ENCODE data around the gene CD1C.

CD1C gene

DNA sequence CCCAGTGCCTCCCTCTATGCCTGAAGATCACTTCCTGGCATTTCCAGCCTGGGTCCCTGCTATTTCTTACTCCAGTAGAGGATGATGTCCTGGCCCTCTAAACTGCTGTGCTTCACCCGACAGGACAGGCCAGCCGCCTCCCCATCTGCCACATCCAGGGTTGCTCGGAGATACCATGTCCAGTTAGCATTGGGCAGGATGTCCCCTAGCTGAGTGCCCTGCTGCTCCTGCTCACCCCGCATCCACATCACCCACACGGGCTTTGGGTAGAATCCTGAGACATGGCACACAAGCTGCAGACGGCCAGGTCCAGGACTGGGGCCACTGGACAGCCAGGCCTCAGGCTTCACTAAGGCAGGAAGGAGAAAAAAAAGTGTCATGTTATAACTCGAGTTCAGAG, 39.6 kb downstream of the CD1C start:
- Histone ChIP-seq H3K4me3 (no peak overlapping the region), H3K4me1 (no peaks in the 10 kb centered on the region), H3K27ac (no peak overlapping the region), H3K9me3 (no peaks in the 10 kb centered on the region), H3K36me3 (no peaks in the 10 kb centered on the region), H3K27me3 (no peaks in the 10 kb centered on the region)
- TF ChIP-seq, protein P1, sequence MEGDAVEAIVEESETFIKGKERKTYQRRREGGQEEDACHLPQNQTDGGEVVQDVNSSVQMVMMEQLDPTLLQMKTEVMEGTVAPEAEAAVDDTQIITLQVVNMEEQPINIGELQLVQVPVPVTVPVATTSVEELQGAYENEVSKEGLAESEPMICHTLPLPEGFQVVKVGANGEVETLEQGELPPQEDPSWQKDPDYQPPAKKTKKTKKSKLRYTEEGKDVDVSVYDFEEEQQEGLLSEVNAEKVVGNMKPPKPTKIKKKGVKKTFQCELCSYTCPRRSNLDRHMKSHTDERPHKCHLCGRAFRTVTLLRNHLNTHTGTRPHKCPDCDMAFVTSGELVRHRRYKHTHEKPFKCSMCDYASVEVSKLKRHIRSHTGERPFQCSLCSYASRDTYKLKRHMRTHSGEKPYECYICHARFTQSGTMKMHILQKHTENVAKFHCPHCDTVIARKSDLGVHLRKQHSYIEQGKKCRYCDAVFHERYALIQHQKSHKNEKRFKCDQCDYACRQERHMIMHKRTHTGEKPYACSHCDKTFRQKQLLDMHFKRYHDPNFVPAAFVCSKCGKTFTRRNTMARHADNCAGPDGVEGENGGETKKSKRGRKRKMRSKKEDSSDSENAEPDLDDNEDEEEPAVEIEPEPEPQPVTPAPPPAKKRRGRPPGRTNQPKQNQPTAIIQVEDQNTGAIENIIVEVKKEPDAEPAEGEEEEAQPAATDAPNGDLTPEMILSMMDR (IDR thresholded peaks at IDR 0.05) = no peak
- intact Hi-C loops (cut with DNase I; ENCODE audit: low total_unique reads) = no loop called here
- DNase-seq = no peak

DNA sequence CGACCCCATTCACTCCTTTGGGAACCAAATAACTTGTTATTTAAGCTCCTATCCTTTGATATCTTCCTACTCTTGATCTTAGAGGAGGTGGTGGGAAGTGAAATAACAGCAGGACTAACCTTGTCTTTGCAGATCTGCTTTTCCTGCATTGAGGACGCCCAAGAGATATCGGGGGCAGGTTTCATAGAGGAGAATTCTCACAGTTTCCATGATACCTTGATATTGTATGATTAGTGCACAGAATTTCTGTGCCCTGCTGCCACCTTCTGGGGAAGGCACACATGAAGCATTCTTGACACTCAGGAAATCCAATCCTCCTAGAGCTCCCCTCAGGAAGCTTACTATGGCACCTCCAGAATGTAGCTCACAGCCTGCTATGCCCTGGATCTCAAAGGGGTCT, 40.0 kb downstream of the CD1C start:
- Histone ChIP-seq H3K36me3 (no peaks in the 10 kb centered on the region), H3K27ac (no peak overlapping the region), H3K4me1 (no peaks in the 10 kb centered on the region), H3K4me3 (no peak overlapping the region), H3K9me3 (no peaks in the 10 kb centered on the region), H3K27me3 (no peaks in the 10 kb centered on the region)
- intact Hi-C loops (cut with DNase I; ENCODE audit: low total_unique reads) = no loop called here
- DNase-seq = no peak
- TF ChIP-seq, protein P1 (IDR thresholded peaks at IDR 0.05) = no peak

DNA sequence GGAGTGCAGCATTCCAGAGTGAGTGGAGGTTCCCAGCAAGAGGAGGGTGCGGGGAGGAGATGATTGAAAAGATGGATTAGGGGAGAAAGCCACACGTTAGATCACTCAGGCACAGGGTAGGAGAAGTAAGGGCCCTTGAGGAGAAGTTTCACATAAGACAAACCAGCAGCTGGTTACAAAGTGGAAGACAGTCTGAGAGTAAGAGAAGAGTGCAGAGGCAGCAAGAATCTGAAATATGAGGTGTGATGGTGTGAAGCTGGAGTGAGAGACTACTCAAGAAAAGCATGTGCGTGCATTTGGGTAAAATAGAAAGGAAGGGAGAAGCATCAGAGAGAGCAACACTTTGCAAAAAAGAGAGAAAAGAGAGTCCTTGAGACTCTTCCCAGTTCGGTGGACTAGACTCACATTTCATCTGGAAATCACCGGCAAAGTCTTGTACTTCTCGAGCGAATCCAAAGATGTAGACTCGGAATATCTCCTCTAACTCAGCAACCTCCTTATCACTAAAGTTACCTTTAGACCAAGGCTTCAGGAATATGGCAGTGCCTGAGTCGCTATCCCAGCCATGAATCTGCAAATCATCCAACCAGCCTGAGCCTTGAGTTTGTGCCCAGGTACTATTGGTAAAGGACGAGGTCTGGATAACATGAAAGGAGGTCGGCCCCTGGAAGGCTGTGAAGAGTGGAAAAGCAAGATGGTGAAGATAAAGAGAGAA, 40.8 kb downstream of the CD1C start:
- H3K4me3 ChIP-seq = no peak overlapping the region
- intact Hi-C loops (cut with DNase I; ENCODE audit: low total_unique reads) = no loop called here
- H3K27me3 ChIP-seq = no peaks in the 10 kb centered on the region
- no peak overlapping the region for H3K27ac ChIP-seq
- TF ChIP-seq, protein P1 (IDR thresholded peaks at IDR 0.05) = no peak
- no peak for DNase-seq
- no peaks in the 10 kb centered on the region for H3K36me3 ChIP-seq
- H3K9me3 ChIP-seq = no peaks in the 10 kb centered on the region
- no peaks in the 10 kb centered on the region for H3K4me1 ChIP-seq

DNA sequence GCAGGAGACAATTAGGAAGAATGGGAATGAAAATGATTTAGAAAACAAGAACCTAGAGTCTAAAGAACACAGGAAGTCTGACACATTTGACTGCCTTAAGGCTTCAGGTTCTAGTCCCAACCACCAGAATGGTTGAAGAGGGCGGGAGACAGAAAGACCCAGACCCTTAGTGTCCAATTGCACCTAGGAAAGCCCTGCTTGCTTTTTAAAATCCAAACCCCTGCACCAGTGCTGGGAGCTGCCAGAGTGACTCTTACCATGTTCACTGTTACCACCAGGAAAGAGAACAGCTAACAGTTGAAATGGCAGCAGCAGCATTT, 41.3 kb downstream of the CD1C start:
- Histone ChIP-seq H3K4me1 (no peaks in the 10 kb centered on the region), H3K27me3 (no peaks in the 10 kb centered on the region)
- TF ChIP-seq, protein P1 (IDR thresholded peaks at IDR 0.05) = no peak

DNA sequence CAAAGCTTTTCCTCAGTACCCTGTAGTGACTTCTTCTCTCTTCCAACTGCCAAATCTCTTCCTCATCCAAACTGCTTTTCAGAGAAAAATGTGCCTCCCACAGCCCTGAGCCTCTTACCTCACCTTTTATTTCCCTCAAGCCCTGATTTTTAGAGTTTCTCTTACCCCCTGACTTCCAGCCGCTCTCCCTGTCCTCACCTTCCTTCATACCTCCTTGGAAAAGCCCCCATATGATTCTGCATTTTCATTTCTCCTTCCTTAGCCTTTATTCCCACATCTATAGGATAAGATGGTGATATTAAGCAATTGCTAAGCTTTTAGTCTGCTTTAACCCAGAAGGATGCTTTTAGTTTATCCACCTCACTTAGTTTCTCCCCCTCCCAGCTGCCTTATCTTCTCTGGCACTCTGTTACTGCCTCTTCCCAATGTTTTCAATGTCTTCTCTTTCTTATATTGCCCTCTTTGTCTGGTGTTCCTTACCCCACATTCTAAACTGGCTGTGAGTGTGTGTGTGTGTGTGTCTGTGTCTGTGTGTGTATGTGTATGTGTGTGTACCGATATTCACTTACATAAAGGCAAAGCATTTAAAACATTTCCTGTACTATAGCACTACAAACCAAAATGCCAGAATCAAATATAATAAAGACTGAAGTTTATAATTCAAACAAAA, 41.9 kb downstream of the CD1C start, which contains the start of gene CD1B:
Gene CD1B, minus strand, starts transcription at position 51 of the 670 bp plus-strand sequence. CDS start 108 bp downstream, outside the sequence.
- no peaks in the 10 kb centered on the region for H3K27me3 ChIP-seq
- intact Hi-C loops (cut with DNase I; ENCODE audit: low total_unique reads) = no loop called here
- TF ChIP-seq, protein P1 (IDR thresholded peaks at IDR 0.05) = no peak
- H3K9me3 ChIP-seq = no peaks in the 10 kb centered on the region
- no peak within 1 kb of the TSS for H3K27ac ChIP-seq
- H3K4me1 ChIP-seq = no peaks in the 10 kb centered on the region
- no peak within 1 kb of the TSS for H3K4me3 ChIP-seq
- no peak for DNase-seq
- H3K36me3 ChIP-seq = no peaks in the 10 kb centered on the region

More for the DNA sequence above, 41.3 kb downstream of the CD1C start:
- Histone ChIP-seq H3K27ac (no peak overlapping the region), H3K36me3 (no peaks in the 10 kb centered on the region), H3K9me3 (no peaks in the 10 kb centered on the region), H3K4me3 (no peak overlapping the region)
- no peak for DNase-seq
- intact Hi-C loops (cut with DNase I; ENCODE audit: low total_unique reads) = no loop called here

Measured in tibial artery (tissue), 4 donors.